Activated gamma-delta T cell (primary cell): ENCODE measurements around the gene RHEBL1.
A peak's percentile ranks its signal among the peaks of the same experiment; 100 is the strongest.
"Not testable (repeated sequence)": the region's sequence is repeated elsewhere in the genome, so short reads cannot be mapped to it uniquely, and the experiment has no call there.

Experiments
- DNase-seq: peaks from one replicate; lab custom pipeline; 2025; lab: John Stamatoyannopoulos, UW

Gene RHEBL1

DNA sequence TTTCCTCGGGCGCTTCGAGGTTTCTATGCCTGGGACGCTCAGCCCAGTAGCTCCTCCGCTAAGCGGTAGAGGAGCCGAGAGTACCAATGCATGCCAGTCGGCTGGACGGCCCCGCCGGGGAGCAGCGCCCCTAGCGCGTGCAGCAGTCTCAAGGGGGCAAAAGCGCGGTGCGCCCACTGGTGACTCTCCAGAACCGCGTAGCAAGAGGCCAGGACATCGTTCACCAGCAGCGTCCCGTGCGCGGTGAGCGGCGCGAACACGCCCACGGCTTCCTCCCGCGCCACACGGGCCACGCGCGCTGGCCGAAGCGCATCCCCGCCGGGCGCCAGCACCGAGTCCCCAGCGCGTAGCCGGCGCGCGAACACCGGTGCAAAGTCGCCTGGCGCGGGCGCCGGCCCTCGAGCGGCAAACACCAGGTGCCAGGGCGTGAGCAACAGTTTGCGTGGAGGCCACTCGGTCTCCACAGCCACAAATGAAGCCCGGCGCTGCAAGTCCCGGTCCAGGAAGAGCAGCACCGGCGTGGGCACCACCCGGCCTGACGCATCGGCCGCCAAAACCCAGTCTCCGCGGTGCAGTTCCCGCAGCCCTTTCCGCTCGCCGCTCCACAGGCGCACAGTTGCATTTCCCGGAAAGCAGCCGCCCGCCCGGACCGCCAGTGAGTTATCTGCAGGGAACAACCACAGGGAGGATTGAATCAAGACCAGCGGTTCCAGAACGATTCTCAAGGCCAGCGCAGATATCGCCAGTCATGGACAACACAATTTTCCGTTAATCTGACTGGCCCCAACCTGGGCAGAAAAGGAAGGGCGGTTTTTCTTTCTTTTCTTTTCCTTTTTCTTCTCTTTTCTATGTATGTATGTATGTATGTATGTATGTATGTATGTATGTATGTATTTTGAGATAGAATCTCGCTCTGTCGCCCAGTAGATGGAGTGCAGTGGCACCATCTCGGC is 20.3 kb upstream of the RHEBL1 start:
- no peak for DNase-seq

DNA sequence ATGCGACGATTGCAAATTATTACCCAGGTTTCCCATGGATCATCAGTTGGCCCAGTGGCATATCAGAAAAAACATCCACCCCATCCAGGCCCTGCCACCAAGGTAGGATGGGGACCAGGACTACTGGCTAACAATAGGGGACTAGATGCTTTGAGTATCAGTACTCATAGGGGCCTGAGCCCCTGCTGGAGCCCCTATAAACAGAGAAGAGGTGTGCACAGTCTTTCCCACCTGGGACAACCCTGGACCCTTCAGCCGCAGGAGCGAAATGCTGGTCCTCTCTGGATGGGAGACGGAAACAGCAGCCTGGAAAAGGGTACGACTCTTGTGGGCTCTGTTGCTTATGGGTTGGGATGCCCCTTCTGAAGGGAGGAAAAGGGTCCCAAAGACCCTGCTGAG is 19.2 kb upstream of the RHEBL1 start:
- DNase-seq = no peak

DNA sequence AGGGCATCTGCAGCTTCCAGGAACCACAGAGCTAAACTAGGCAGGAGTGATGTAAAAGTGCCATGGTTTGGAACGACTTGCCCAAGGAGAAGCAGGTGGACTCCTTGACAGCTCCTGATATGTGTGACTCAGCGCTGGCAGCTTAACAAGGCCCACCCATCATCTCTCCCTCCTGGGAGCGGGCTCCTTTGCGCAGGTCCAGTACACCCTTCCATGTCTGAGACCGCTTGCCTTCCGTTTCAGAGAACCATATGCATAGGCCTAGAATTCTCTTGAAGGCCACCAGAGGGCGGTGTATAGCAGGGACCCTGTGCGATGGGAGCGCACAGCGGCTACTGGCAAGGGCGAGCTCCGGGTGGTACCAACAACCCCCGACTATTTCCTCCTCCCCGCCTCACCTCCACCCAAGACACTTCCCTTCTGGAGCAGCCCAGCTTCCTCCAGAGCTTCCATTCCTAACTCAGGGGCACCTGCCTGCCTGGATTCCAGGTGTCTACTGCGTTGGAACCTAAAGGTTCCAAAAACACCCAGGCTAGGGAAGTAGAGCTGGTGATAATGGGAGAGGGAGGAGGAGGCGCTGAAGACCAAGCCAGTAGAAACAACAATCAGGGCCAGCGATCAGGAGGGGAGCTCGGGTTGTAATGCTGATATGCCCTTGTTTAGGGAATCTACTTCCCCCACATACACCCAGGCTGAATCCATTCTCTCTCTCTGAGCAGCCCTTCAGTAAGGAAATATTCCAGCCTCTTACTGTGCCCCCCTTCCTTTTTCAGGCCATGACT is 18.6 kb upstream of the RHEBL1 start:
- DNase-seq = no peak

DNA sequence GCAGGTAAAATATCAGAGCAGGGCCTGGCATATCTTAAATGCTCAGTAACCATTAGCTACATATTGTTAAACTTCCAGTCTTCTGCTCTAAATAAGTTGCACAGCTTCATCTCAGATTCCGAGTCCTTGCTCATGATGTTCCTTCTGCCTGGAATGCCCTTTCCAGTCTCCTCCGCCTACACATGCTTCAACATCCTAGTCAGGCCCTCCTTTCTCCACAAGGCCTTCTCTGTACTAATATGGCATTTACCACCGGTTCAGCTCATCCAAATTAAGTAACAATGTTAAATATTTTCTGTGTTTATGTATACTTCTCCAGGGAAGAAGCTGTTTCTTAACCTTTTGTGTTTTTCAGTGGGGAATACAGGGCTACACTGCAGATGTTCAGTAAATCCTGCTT is 16.3 kb upstream of the RHEBL1 start:
- no peak for DNase-seq

DNA sequence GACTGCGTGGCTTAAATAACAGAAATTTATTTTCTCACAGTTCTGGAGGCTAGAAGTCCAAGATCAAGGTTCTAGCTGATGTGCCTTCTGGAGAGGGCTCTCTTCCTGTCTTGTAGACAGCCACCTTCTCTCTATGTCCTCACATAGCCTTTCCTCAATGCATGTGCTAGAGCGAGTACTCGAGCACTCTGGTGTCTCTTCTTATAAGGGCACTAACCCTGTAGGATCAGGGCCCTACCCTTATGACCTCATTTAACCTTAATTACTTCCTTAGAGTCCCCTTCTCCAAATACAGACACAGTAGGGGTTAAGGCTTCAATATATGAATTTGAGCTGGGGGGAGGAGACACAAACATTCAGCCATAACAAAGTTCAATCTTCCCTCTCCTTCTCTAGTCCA is 14.7 kb upstream of the RHEBL1 start:
- no peak for DNase-seq

DNA sequence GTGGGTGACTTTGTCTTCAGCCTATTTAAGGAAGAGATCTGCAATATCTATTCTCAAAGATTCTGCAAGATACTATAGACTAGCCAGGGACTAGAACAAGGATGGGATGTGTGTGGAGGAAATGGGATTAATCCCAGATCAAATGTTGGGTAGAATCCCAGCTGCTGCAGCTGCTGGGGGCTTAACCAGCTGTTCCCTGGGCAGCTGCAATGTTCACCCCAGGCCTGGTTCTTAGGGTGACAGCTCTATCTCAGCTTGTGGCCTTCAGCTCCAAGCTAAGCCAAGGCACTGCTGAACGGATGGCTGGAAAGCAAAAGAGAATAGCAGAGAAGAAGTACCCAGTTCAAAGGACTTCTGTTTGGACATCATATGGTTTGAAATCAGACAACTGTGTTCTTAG is 10.0 kb upstream of the RHEBL1 start:
- no peak for DNase-seq

DNA sequence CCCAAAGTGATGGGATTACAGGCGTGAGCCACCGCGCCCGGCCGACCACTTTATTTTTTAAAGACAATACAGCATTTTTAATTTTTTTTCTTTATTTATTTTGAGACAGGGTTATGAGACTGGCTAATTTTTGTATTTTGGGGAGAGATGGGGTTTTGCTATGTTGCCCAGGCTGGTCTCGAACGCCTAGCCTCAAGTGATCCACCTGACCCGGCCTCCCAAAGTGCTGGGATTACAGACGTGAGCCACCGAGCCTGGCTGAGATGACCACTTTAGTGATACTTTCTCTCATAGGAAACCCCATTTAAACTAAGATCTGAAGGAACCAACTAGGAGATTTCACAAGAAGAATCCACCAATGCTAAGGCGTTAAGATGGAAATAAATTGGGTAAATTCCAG is 1.2 kb upstream of the RHEBL1 start:
- DNase-seq = no peak

DNA sequence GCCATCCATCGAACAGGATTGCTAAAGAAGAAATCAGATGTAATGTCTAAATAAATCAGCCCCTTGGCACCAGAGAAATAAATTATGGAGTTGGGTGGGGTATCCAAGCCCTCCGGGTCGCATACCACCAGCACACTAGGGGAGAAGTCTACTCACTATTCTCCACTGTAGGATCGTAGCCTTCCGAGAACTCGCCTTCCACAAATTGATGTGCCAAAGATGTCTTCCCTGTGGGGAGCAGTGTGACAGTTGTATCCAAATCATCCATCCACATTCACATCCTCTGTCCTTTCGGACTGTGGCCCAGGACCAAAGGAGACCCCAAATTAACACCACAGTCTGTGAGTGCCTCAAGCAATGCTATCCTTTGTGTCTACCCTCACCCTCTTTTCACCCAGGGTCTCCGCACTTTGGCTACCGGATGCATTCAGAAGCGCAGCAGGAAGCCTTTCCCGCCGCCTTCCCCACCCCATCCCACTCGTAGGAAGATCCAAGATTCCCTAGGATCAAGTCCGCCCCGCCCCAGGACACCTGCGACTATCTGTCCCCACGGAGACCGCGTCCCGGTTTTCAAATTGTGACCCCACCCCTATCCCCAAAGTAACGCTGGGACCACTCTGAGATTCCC is 786 bp downstream of the RHEBL1 start:
- no peak for DNase-seq

DNA sequence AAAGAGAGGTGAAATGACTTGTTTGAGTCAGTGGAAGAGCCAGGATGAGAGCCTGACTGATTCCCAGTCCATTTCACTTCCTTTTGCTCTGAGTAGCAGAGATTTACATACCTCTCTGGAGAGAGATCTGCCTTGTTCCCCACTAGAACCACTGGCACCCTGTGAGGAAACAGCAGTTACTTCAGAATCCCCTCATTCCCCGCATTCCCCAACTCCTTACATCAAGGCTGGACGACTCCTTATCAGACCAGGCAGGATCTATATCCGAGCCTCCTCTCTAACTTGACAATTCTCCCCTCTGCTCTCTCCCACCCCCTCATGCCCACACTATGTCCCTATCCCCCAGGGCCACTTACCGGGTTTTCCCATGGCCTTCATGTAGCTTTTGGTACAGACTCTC is 3.7 kb downstream of the RHEBL1 start:
- DNase-seq = no peak

DNA sequence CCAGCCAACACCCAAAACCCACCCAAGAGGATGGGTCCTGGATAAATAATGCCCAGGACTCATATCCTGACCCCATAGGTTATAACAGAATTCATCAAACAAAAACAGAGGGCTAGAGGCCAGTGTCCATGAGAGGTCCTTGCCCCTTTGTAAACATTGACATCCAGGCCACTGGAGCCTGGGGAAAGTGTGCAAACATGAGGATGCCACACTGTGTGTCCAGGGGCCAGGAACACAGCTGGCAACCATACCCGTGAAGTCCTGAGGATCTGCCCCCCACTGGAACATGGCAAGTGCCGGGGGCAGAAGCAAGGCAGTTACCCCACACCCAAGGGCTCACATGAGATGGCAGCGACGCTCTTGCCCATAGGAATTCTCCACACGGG is 5.0 kb downstream of the RHEBL1 start:
- DNase-seq = no peak

DNA sequence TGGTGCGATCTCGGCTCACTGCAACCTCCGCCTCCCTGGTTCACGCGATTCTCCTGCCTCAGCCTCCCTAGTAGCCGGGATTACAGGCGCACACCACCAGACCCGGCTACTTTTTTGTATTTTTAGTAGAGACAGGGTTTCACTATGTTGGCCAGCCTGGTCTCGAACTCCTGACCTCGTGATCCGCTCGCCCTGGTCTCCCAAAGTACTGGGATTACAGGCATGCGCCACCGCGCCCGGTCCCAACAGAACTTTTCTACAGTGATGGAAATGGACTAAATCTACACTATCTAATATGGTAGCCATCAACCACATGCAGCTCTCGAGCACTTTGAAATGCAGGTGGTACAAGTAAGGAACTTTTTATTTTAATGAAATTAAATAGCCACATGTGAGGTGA is 7.9 kb downstream of the RHEBL1 start:
- not testable (repeated sequence) for DNase-seq

DNA sequence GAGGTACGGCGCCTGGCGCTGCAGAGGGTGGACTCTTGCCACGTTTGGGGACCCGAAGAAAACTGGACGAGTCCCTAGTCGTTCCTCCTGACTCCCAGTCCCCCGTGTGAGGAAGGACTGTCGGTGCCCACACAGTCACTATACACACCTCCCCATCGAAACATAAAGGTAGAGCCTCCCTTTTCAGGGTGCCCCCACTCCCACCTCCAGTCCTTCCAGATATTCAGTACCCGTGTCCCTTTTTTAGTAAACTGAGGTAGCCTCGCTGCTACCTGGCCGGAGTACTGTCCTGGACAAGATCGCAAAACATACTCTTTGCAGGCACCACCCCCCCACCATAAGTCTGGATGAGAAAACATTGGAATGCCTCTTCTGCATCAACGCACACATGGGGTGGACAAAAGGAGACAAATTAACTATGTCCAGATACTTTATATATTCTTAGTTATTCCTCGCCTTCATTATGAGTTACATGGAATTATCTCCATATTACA is 8.6 kb downstream of the RHEBL1 start:
- DNase-seq = no peak

DNA sequence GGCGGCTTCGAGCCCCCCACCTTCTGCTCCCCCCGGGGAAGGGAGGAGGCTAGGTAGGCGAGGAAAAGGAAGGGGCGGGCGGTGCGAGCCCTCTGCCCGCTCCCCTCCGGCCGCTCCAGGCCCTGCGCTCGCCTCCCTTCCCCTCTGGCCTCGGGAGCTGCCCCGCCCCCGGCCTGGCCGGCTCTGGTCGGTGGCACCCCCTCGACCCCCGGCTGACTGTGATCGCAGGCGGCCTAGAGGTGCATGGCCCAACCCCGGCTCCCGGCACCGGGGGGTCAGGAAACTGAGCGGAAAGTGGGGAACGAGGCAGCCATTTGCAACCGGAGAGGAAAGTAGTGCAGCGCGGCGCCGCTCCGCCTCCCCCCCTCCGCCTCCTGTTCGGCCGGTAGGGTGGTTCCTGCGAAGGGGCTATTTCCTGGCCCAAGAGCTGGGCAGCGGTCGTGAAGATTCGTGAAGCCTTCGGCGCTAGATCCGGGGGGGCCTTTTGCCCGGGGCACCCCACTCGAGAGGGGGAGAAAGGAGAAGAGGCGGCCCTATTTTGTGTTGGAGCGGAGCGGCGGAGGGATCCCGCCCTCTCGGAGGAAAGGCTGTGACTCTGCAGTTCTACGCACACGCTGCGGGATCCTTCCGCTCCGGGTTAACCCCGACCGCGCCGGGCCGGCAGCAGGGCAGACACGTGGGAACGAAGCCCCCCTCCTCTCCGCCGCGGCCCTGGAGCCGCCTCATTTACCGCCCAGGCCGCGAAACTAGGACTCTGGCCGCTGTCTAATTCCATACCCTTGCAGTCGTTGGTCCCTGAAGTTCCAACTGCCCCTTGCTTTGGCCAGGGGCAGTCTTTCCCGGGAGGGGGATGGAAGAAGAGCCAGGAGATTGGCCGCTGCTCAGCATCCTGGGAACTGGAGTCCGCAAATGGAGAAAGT is 9.3 kb downstream of the RHEBL1 start, which contains the start of gene KMT2D:
KMT2D (minus strand) TSS at position 558 of the 920 bp plus-strand sequence. CDS start 5,470 bp downstream, outside the sequence.
- peak; percentile 75 for DNase-seq

DNA sequence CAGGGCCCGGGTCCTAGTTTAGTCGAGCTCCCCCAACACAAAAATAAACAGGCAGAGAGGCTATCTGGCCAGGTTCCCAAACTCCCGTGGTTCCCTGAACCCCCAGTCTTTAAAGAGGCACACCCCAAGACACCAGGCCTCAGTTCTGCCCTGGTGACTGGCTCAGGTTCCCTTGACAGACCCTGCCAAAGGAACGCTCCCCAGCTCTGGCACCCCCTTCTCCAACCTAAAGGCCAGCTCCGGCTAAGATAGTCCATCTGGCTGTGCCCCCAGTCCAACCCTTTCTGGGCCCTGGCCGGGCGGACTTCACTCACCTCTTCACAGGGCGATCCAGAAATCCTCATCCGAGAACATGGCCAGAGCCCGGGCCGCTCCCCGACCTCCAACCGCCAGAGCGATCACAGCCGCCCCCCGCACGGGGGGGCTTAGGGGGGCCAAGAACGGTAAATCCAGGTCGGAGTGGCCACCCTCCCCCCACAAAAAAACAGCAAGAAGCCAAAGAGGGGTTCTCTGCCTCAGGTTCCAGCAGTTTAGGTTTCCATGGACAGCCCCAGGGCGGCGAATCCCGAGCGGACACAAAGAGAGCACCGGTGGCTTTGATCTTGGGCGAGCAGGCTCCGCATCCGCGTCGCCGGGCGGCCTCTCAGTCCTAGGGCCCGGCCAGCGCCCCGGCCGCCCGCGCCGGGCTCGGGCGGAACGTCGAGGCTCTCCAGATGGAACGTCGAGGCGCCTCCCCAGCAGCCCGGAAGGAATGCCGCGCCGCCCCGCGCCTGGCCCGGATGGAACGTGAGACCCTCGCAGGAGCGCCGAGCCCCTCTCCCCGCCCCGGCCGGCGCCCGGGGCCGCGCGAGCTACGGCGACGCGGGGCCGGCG is 10.2 kb downstream of the RHEBL1 start:
- DNase-seq = no peak

DNA sequence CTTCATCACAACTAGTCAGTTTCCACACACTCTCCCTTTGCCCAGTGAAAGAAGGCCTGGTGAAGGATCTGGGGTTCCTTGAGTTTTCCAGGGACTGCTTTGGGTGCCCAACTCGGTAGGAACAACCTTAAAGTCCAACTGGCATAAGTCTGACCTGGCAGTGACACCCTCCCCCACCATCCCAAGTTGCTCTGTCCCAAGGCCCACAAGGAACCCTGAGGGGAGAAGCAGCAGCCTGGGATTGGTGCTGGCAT is 10.8 kb downstream of the RHEBL1 start:
- DNase-seq = no peak

DNA sequence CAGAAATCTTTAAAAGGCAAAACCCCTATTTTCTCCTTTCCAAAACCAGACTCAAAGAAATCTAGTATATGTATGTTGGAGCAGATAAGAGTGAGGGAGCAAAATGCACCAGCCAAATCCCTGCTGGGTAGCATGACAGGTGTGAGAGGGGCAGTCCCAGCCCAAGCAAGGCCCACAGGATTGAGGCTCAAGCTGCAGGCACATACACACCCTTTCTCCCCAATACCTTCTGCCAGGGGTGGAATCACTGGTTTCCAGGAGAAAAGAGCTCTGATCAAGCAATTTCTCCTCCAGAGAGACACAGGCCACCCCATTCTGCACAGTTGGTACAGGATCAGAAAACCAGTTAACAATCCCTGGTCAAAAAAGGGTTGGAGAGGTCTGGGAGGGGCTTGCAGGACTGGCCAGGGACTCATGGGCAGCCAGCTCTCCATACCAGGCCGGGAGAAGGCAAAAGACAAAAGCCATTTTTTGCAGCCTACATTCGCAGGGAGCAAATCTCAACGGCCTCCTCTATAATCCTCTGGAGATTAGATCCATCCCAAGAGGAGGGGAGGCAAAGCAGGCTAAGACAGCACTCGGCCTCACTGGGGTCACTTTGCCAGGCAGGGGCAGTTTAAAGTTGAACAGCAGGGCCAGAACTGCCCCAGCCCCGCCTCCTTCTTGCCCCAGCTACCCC is 11.3 kb downstream of the RHEBL1 start:
- no peak for DNase-seq

DNA sequence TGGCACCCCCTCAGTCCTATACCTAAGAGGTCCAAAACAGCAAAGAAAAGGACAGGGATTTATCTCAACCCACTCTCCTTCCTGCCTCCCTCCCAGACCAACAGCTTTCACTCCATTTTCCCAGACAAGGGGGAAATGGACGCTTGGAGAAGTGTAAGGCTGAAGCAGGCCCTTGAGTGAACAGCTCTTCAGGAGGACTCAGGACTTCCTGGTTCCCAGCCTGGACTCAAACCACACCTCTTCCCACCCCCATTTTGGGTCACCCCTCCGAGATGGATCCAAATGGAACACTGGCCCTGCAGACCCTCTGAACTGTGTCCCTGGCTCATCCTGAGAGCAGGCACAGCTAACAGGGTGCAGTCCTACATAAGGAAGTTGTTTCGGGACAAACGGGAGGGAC is 11.9 kb downstream of the RHEBL1 start:
- no peak for DNase-seq

DNA sequence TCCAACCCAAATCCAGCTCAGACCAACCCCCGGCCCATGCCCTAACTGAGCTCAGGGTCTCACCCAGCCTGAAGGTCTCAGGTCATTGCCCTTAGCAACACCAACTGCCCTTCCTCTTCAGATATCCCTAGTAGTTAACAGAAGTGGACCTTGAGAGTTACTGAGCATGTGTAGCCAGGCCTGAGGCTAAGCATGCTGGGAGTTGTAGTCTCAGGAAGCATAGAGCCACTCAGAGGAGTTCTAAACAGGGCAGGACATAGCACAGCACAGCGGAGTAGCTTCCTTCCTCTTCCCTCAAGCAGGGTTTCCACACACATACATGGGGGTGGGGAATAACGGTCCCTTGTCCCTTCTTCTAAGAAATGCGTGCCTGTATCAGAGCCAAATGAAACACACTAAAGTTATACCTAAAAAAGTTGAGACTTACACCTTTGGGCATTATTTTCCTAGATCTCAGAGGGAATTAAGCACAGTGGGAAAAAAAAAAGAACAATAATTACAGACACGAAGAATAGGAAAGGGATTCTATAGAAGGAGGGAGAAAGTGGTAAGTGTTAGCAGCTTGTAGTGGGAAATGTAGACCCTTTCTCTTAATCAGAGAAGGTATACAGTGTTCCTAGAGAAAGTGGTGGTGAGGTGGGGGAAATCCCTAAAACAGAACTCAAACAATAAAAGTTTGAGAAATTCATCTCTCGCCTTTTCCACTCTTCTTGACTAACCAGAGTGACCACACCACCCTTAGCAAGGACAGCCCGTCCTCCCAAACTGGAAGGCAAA is 13.6 kb downstream of the RHEBL1 start:
- no peak for DNase-seq

DNA sequence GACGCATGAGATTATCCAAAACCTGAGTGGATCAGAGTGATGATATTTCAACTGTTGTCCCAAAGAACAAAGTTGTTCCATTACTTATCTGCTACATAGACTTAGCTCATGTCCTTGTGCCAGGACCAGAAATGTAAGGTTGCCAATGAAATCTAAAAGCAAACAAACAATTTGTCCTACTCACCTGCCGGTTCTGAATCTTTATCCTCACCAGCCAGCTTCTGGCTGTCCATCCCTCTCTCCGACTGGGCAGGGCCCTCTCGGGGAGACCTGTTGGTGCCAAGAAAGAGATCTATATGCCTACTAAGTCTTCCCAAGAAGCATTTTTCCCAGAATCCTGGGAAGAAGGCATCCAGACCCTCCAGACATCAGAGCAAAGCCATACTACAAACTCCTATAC is 14.7 kb downstream of the RHEBL1 start:
- DNase-seq = no peak
